LNCAP (cell line): ENCODE measurements around the gene RNF207.

Experiments used
- TF ChIP-seq, protein P1 (sequence below): fragments of 450-650 bp; IDR thresholded peaks from 2 replicates; pipeline ENCODE4 v1.5.1; 2017; ENCODE audit warnings: mild to moderate bottlenecking

The RNF207 gene

DNA sequence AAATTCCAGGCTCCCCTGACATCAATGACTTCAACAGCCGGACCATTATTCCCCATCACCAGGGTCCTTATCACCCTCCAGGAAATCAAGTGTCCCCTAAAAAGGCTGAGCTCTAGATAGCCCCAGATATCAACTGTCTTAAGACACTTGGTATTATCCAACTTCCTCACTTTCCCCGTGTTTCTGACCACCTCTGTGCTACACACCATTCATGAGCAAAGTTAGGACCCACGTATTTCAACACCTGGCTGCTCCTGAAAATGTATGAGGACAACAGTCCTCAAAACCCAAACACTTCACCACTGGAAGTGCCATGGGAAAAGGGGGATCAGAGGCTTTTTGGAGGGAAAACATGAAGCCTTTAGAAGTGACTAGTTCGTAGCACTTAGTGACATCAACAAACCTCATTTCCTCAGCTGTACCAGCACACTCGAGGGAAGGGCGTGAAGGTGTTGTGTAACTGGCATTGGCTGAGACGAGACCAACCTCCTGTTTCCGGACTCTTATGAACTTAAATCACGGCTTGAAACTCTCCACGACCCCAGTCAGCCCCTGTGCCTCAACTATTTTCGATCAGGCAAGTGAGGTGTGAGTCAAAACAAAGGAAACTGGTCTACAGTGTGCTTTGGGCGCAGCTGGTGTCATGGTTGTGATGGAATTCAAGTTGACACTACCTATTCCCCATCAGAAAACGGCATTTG, 21.7 kb upstream of the RNF207 start:
- TF ChIP-seq, protein P1, sequence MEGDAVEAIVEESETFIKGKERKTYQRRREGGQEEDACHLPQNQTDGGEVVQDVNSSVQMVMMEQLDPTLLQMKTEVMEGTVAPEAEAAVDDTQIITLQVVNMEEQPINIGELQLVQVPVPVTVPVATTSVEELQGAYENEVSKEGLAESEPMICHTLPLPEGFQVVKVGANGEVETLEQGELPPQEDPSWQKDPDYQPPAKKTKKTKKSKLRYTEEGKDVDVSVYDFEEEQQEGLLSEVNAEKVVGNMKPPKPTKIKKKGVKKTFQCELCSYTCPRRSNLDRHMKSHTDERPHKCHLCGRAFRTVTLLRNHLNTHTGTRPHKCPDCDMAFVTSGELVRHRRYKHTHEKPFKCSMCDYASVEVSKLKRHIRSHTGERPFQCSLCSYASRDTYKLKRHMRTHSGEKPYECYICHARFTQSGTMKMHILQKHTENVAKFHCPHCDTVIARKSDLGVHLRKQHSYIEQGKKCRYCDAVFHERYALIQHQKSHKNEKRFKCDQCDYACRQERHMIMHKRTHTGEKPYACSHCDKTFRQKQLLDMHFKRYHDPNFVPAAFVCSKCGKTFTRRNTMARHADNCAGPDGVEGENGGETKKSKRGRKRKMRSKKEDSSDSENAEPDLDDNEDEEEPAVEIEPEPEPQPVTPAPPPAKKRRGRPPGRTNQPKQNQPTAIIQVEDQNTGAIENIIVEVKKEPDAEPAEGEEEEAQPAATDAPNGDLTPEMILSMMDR = no peak

DNA sequence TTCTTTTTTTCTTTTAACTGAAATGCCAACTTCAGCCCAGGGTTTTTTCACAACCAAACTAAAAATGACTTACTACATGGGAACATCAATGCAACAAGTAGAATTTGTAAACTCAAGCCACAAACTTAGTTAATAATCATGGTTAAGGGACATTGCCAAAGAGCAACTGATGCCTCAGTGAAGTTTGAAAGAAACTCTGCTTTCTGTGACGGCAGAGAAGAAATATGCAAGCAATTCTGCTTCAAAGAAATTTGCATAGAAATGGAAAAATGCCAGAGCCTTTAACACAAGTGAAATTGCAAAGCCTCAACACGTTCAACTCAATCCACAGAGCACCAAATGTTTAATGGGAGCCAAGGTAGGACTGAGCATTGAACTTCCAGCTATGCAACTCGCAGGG, 20.8 kb upstream of the RNF207 start:
- TF ChIP-seq, protein P1 = no peak

DNA sequence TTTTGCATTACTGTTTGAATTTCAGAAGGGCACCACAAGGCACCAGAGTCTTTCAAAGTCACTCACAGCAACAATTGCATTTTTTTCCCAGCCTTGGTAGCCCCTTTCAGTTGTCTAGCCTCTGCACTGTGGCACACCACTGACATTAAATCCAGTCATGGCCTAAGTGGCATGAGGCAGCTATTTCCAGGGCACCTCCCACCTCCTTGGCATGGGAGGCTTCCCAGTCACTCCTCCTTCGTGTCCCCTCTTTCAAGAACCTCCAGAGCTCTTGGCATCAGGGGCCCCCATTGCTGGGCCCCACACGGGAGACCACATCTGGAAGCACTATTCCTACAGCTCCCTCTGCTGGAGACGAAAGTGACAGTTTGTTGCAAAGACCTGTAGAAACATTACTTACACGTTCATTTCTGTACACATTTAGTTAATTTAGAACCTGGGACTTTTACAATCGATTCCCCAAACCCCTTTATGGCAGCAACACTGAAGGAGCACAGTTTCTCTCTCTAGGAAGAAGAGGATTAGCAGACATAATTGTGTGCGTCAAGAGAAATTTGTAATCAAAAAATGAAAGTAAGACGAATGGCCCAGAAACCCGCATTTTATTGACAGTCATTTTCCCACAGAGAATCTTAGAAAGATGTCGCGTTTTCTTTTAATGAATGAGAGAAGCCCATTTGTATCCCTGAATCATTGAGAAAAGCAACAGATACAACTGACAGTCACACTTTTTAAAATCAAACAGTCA, 20.1 kb upstream of the RNF207 start:
- TF ChIP-seq, protein P1 = peak; percentile 61

- TF ChIP-seq, protein P1 = no peak
These were observed 17.5 kb upstream of the RNF207 start for GRCh38 chr1:6188466-6188865.

- TF ChIP-seq, protein P1 = no peak
These were observed 14.0 kb upstream of the RNF207 start for GRCh38 chr1:6191968-6192367.

DNA sequence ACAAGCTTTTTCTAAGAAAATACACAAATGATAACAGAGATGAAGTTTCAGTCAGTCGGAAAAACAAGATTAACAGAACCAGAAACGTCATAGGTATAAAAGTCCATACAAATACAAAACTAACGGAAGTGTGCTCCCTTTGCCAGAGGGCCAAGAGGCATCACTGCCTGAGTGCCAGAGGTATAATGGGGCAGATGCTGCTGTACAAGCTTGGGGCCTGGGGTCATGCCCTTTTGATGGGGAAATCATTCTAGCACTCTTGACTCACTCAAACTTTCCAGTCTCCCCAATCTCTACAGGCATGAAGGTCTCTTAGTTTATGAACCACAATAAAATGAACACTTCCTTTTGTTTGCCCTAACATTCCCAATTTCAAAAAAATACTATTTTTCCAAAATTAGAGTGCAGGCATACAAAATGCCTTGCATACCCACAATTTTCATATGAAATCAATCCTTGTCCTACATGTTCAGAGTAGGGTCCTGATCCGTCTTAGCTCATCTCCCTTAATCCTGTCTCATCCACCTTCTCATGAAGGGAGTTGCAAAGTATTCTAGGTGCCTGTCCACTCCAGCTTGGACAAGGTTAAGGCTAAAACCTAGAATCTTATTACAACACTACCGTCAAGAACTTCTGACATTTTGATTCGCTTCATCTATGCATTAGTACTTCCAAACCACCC, 8.0 kb upstream of the RNF207 start:
- TF ChIP-seq, protein P1 = no peak

DNA sequence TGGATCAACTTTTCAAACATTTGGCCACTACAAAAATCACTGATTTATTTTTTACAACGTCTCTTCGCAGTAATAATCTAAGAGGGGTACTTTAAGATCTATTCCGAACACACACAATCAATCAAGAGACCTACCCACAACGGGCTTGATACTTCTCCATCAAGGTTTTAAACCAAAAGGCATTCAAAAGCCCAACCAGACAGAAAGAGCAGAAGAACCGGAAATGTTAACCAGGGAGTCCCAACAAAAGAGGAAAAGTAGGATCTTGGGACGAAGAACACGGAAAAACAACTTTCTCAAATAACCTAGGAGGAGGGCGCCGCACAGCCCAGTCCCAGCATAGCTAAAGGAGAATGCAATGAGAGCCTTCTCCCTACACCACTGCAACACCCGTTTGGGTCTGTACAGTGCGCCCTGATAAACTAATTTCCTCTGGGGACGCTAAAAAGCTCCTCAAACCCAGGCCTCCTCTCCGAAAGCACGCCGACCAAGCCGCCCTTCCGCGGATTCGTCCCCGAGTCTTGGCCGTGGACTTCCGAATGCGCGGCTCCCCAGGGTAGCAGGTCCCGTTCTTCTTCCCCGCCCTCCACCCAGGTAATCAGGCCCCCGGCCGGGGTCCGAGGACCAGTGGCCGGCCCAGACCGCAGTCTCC, 7.1 kb upstream of the RNF207 start:
- TF ChIP-seq, protein P1 = no peak
